ENCODE results near the gene SDK2. TPM values are rescaled to one million over a fixed set of nuclear protein-coding genes. Genes with fewer than 3 reads are reported as not detected.

SDK2 gene
- total RNA-seq, 1 experiment from 2014 or later, result 0.74 TPM

GRCh38 chr17:73536700-73537605, 107.3 kb downstream of the SDK2 start:
- no peak for DNase-seq (ENCODE audit: low read depth)

GRCh38 chr17:73535746-73536145, 108.5 kb downstream of the SDK2 start:
- no peak for DNase-seq (ENCODE audit: low read depth)

GRCh38 chr17:73534209-73534909, 109.9 kb downstream of the SDK2 start:
- DNase-seq (ENCODE audit: low read depth), result no peak

- no peak for DNase-seq (ENCODE audit: low read depth)
Measured at GRCh38 chr17:73533781-73534180, 110.5 kb downstream of the SDK2 start.

- DNase-seq (ENCODE audit: low read depth), result no peak
Measured at GRCh38 chr17:73533127-73533526, 111.1 kb downstream of the SDK2 start.

- peak; percentile 50 for DNase-seq (ENCODE audit: low read depth)
Measured at GRCh38 chr17:73532421-73532901, 111.8 kb downstream of the SDK2 start.

- DNase-seq (ENCODE audit: low read depth), result no peak
Measured at GRCh38 chr17:73531158-73531557, 113.1 kb downstream of the SDK2 start.

GRCh38 chr17:73528679-73529078, 115.6 kb downstream of the SDK2 start:
- DNase-seq (ENCODE audit: low read depth), result no peak

- DNase-seq (ENCODE audit: low read depth), result no peak
Measured at GRCh38 chr17:73526952-73527351, 117.3 kb downstream of the SDK2 start.

- no peak for DNase-seq (ENCODE audit: low read depth)
Measured at GRCh38 chr17:73524941-73525679, 119.1 kb downstream of the SDK2 start.

- no peak for DNase-seq (ENCODE audit: low read depth)
Measured at GRCh38 chr17:73522696-73523095, 121.5 kb downstream of the SDK2 start.

- no peak for DNase-seq (ENCODE audit: low read depth)
Measured at GRCh38 chr17:73522107-73522506, 122.1 kb downstream of the SDK2 start.

GRCh38 chr17:73521376-73521775, 122.9 kb downstream of the SDK2 start:
- no peak for DNase-seq (ENCODE audit: low read depth)

GRCh38 chr17:73520369-73520761, 123.9 kb downstream of the SDK2 start:
- DNase-seq (ENCODE audit: low read depth), result no peak

- DNase-seq (ENCODE audit: low read depth), result no peak
Measured at GRCh38 chr17:73519714-73520368, 124.4 kb downstream of the SDK2 start.

GRCh38 chr17:73519011-73519410, 125.2 kb downstream of the SDK2 start:
- DNase-seq (ENCODE audit: low read depth), result no peak

- DNase-seq (ENCODE audit: low read depth), result no peak
Measured at GRCh38 chr17:73516431-73516830, 127.8 kb downstream of the SDK2 start.

GRCh38 chr17:73514146-73514863, 129.9 kb downstream of the SDK2 start:
- no peak for DNase-seq (ENCODE audit: low read depth)

- DNase-seq (ENCODE audit: low read depth), result no peak
Measured at GRCh38 chr17:73513426-73513825, 130.8 kb downstream of the SDK2 start.

GRCh38 chr17:73511719-73512115, 132.5 kb downstream of the SDK2 start:
- no peak for DNase-seq (ENCODE audit: low read depth)

Measured in Daoy (cell line).